CD4-positive, alpha-beta T cell (primary cell): ENCODE measurements around the gene MSRB2. TPM values are rescaled to one million over a fixed set of nuclear protein-coding genes. Genes with fewer than 3 reads are reported as not detected.

ENCODE experiments used
- ATAC-seq: fragments of 200-7000 bp; cut with Tn5 transposase; one replicate; pipeline ENCODE4 v1.10.0; 2022; ENCODE audit warnings: mild to moderate bottlenecking; ENCODE audit not compliant: poor library complexity
- CTCF ChIA-PET: fragments of 350-600 bp; sonication (Branson Sonifier 250); formaldehyde crosslinking; loops from one replicate; lab custom pipeline; 2021; ENCODE audit warnings: antibody characterized with exemption, inconsistent platforms; lab: Charles Lee
- POLR2A ChIA-PET: fragments of 350-600 bp; sonication (Branson Sonifier 250); formaldehyde crosslinking; loops from one replicate; lab custom pipeline; 2021; ENCODE audit warnings: antibody characterized with exemption, inconsistent platforms; lab: Charles Lee
- DNase-seq, 14 experiments: peaks; one replicate each; pipeline ENCODE4 v3.0.0-alpha.2; 2013 to 2020; ENCODE audit warnings: mixed read lengths in 2 of 14
- H3K27ac ChIP-seq, 2 donors: one replicate each; pipeline versions ENCODE4 v1.5.1 to v1.7.0; 2013; ENCODE audit warnings: low read length in 2 of 2, low read depth in 1 of 2, mild to moderate bottlenecking in 1 of 2
- H3K27me3 ChIP-seq, 2 experiments: 1 replicate in 1 of 2; 2 replicates in 1 of 2; pipeline versions ENCODE4 v1.6.1 to v1.7.0; 2013; ENCODE audit warnings: low read length in 2 of 2, control low read depth in 1 of 2, mild to moderate bottlenecking in 1 of 2, moderate library complexity in 1 of 2; ENCODE audit not compliant: insufficient read depth in 2 of 2, control insufficient read depth in 1 of 2
- H3K36me3 ChIP-seq: one replicate; pipeline ENCODE4 v1.6.1; 2013; ENCODE audit warnings: low read length, control low read depth; ENCODE audit not compliant: insufficient read depth
- H3K4me1 ChIP-seq: one replicate; pipeline ENCODE4 v1.6.1; 2013; ENCODE audit warnings: low read length, control low read depth; ENCODE audit not compliant: insufficient read depth
- H3K4me3 ChIP-seq: one replicate; pipeline ENCODE4 v1.5.1; 2013; ENCODE audit warnings: mild to moderate bottlenecking, low read length, moderate library complexity
- H3K9me3 ChIP-seq, 2 experiments: 1 replicate in 1 of 2; 2 replicates in 1 of 2; pipeline versions ENCODE4 v1.6.1 to v1.7.0; 2013; ENCODE audit warnings: low read length in 2 of 2, mild to moderate bottlenecking in 2 of 2, control low read depth in 1 of 2, moderate library complexity in 1 of 2; ENCODE audit not compliant: control insufficient read depth in 1 of 2, insufficient read depth in 1 of 2
- H3K27ac Mint-ChIP-seq: one replicate; pipeline ENCODE4 v1.8.0; 2020; ENCODE audit warnings: mixed read lengths
- H3K27me3 Mint-ChIP-seq: one replicate; pipeline ENCODE4 v1.8.0; 2021; ENCODE audit warnings: mixed read lengths
- H3K36me3 Mint-ChIP-seq: one replicate; pipeline ENCODE4 v1.8.0; 2021; ENCODE audit warnings: low read depth, mixed read lengths
- H3K4me1 Mint-ChIP-seq: one replicate; pipeline ENCODE4 v1.8.0; 2021; ENCODE audit warnings: low read depth, mixed read lengths
- H3K4me3 Mint-ChIP-seq: one replicate; pipeline ENCODE4 v1.8.0; 2020; ENCODE audit warnings: mild to moderate bottlenecking, mixed read lengths
- H3K9me3 Mint-ChIP-seq: one replicate; pipeline ENCODE4 v1.8.0; 2020; ENCODE audit warnings: mixed read lengths
- CTCF ChIP-seq: fragments of 200-600 bp; IDR thresholded peaks from one replicate; pipeline ENCODE4 v1.8.0; 2022; ENCODE audit warnings: antibody characterized with exemption, mild to moderate bottlenecking
- intact Hi-C, 2 experiments: fragments of 100-400 bp; cut with DNase I in 1 of 2; cut with micrococcal nuclease in 1 of 2; formaldehyde crosslinking; loops; one replicate each; pipeline versions ENCODE4 v1.15.1 to v1.9.0; 2023 to 2025; cut with DNase I, micrococcal nuclease
- total RNA-seq, 174 experiments: library from RNA in 2 of 174; stranded (reverse) in 2 of 174; gene quantifications; one replicate each; pipeline ENCODE4 v1.2.3 and lab custom pipeline; 2021 to 2026

MSRB2 gene
- total RNA-seq, 2 experiments from 2014 or later, result 0.66 to 1.4 TPM

GRCh38 chr10:23048191-23048590 lies 47.2 kb upstream of the MSRB2 start:
- ChIA-PET CTCF (interaction anchor here (0.6 kb wide), 1 partner anchor 22 kb away, joined by 3 read pairs; no protein-coding TSS in a partner anchor), POLR2A (no interaction called here)
- Mint-ChIP-seq H3K36me3 (no peaks in the 10 kb centered on the region), H3K4me1 (no peaks in the 10 kb centered on the region), H3K27ac (no peak overlapping the region), H3K4me3 (no peak overlapping the region), H3K27me3 (peaks cover 48% of the 10 kb centered on the region), H3K9me3 (no peaks in the 10 kb centered on the region)
- TF ChIP-seq CTCF, result no peak
- no peaks in the 10 kb centered on the region for H3K4me1 ChIP-seq
- DNase-seq, result no peak
- no peak overlapping the region for H3K27ac ChIP-seq
- no peaks in the 10 kb centered on the region for H3K36me3 ChIP-seq
- H3K4me3 ChIP-seq, result no peak overlapping the region
- no peak for ATAC-seq
- intact Hi-C loops, result no loop called here
- no peaks in the 10 kb centered on the region for H3K9me3 ChIP-seq
- no peaks in the 10 kb centered on the region for H3K27me3 ChIP-seq

GRCh38 chr10:23051278-23051677 lies 44.1 kb upstream of the MSRB2 start:
- ChIA-PET CTCF (no interaction called here), POLR2A (no interaction called here)
- Histone ChIP-seq H3K4me3 (no peak overlapping the region), H3K4me1 (no peaks in the 10 kb centered on the region), H3K27ac (no peak overlapping the region), H3K36me3 (no peaks in the 10 kb centered on the region), H3K9me3 (no peaks in the 10 kb centered on the region), H3K27me3 (peaks cover 0 to 5% of the 10 kb centered on the region in 2 experiments)
- Mint-ChIP-seq H3K9me3 (no peaks in the 10 kb centered on the region), H3K27ac (no peak overlapping the region), H3K36me3 (no peaks in the 10 kb centered on the region), H3K27me3 (peaks cover 47% of the 10 kb centered on the region), H3K4me3 (no peak overlapping the region), H3K4me1 (no peaks in the 10 kb centered on the region)
- ATAC-seq (no peak), DNase-seq (no peak)
- no peak for TF ChIP-seq CTCF
- intact Hi-C loops, result no loop called here

DNA sequence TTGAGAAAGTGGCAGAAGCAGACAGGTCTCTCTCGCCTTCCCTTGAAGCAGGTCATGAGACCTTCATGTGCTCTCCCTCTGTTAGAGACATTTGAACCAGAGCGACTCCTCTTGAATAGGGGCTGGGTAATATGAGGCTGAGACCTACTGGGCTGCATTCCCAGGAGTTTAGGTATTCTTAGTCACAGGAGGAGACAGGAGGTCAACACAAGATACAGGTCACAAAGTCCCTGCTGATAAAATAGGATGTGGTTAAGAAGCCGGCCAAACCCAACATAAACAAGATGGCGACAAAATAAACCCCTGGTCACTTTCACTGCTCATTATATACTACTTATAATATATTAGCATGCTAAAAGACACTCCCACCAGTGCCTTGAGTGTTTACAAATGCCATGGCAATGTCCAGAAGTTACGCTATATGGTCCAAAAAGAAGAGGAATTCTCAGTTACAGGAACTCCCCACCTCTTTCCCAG lies 43.5 kb upstream of the MSRB2 start:
- ChIA-PET CTCF (no interaction called here), POLR2A (no interaction called here)
- Mint-ChIP-seq H3K9me3 (no peaks in the 10 kb centered on the region), H3K27ac (no peak overlapping the region), H3K4me3 (no peak overlapping the region), H3K4me1 (no peaks in the 10 kb centered on the region), H3K27me3 (peaks cover 50% of the 10 kb centered on the region), H3K36me3 (no peaks in the 10 kb centered on the region)
- ATAC-seq, result no peak
- TF ChIP-seq CTCF, result no peak
- no peaks in the 10 kb centered on the region for H3K36me3 ChIP-seq
- H3K27me3 ChIP-seq, result peaks cover 0 to 6% of the 10 kb centered on the region in 2 experiments
- H3K4me1 ChIP-seq, result no peaks in the 10 kb centered on the region
- H3K27ac ChIP-seq, result no peak overlapping the region
- no peaks in the 10 kb centered on the region for H3K9me3 ChIP-seq
- H3K4me3 ChIP-seq, result no peak overlapping the region
- no peak for DNase-seq
- intact Hi-C loops, result no loop called here
